Amniotic epithelial cell (primary cell): ENCODE data around the gene BCKDK.
A peak's percentile ranks its signal among the peaks of the same experiment; 100 is the strongest.

ENCODE experiments used
- DNase-seq: peaks from one replicate; pipeline ENCODE4 v3.0.0-alpha.2; 2010; ENCODE audit warnings: low read depth

BCKDK gene

GRCh38 chr16:31080035-31080629, 28.1 kb upstream of the BCKDK start:
- DNase-seq = no peak

GRCh38 chr16:31080756-31081419, 27.3 kb upstream of the BCKDK start:
- no peak for DNase-seq

GRCh38 chr16:31081428-31082351, 26.5 kb upstream of the BCKDK start:
- no peak for DNase-seq

- no peak for DNase-seq
Measured at GRCh38 chr16:31082368-31083045, 25.7 kb upstream of the BCKDK start.

- DNase-seq = peak; percentile 36
Measured at GRCh38 chr16:31083081-31083480, 25.1 kb upstream of the BCKDK start.

- no peak for DNase-seq
Measured at GRCh38 chr16:31083556-31083955, 24.6 kb upstream of the BCKDK start.

- DNase-seq = no peak
Measured at GRCh38 chr16:31083981-31084380, 24.2 kb upstream of the BCKDK start.

- no peak for DNase-seq
Measured at GRCh38 chr16:31084584-31085302, 23.4 kb upstream of the BCKDK start.

- DNase-seq = peak; percentile 35
Measured at GRCh38 chr16:31085411-31085810, 22.8 kb upstream of the BCKDK start.

- DNase-seq = no peak
Measured at GRCh38 chr16:31085873-31086628, 22.1 kb upstream of the BCKDK start.

- no peak for DNase-seq
Measured at GRCh38 chr16:31086629-31086906, 21.6 kb upstream of the BCKDK start.

- no peak for DNase-seq
Measured at GRCh38 chr16:31087481-31087880, 20.7 kb upstream of the BCKDK start.

- no peak for DNase-seq
Measured at GRCh38 chr16:31087971-31088370, 20.2 kb upstream of the BCKDK start.

- no peak for DNase-seq
Measured at GRCh38 chr16:31088459-31089183, 19.6 kb upstream of the BCKDK start, which contains the start of gene PRSS53. Gene PRSS53, minus strand, starts transcription at chr16:31088943. Its CDS starts 134 bp downstream, at chr16:31088809.

- DNase-seq = no peak
Measured at GRCh38 chr16:31089199-31089598, 19.0 kb upstream of the BCKDK start.

- DNase-seq = peak; percentile 64
Measured at GRCh38 chr16:31090540-31090939, 17.6 kb upstream of the BCKDK start.

- DNase-seq = peak; percentile 78
Measured at GRCh38 chr16:31092330-31092729, 15.9 kb upstream of the BCKDK start.

- peak; percentile 57 for DNase-seq
Measured at GRCh38 chr16:31093132-31093703, 15.0 kb upstream of the BCKDK start.

- no peak for DNase-seq
Measured at GRCh38 chr16:31094088-31094423, 14.1 kb upstream of the BCKDK start.
